GM19452 (cell line): ENCODE measurements around the gene TRAPPC1.
A peak's percentile ranks its signal among the peaks of the same experiment; 100 is the strongest.

Experiments used
- ATAC-seq: cut with Tn5 transposase; IDR thresholded peaks from one replicate; pipeline ENCODE4 v1.9.1; 2021; ENCODE audit not compliant: unreplicated experiment

TRAPPC1 gene

DNA sequence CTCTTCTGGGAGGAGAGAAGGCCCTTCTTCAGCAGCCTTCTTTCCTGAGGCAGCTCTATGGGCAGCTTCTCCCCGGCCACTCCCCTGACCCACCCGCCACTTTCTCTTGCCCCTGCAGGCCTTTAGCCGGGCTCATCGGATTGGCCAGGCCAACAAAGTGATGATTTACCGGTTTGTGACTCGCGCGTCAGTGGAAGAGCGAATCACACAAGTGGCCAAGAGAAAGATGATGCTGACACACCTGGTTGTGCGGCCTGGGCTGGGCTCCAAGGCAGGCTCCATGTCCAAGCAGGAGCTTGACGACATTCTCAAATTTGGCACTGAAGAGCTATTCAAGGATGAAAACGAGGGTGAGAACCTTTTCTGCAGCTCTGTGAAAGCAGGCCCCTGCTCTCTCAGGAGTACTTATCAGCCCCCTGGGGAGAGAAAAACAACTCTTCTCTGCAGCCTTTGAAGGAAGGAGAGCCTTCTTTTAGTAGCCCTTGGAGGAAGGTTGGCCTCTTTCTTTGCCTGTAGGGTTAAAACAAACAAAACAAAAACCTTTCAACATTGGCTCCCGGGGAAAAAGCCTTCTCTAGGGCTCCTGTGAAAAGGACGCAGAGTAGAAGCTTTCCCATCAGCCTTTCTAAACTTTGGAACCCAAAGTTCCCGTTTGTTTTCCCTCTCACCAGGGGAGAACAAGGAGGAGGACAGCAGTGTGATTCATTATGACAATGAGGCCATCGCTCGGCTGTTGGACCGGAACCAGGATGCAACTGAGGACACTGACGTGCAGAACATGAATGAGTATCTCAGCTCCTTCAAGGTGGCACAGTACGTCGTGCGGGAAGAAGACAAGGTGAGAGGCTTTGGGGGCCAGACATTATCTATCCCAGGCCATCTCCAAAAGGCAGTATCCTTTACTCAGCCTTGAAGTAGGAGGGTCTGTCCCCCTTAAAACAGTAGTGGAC lies 28.3 kb downstream of the TRAPPC1 start:
- ATAC-seq: no peak

DNA sequence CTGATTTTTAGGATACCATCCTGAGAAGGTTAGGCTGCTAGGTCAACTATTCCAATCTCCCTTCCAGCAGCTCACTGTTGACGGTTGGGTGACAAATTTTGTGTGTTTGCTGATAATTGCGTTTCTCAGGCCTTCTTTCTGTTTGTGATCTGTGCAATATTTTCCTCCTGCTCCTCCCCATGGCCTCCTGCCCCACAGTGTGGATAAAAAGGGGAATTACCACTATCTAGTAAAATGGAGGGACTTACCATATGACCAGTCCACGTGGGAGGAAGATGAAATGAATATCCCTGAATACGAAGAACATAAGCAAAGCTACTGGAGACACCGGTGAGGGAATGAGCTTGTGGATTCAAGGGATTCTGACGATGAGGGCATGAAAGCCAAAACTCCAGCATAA lies 34.0 kb downstream of the TRAPPC1 start:
- ATAC-seq: no peak

DNA sequence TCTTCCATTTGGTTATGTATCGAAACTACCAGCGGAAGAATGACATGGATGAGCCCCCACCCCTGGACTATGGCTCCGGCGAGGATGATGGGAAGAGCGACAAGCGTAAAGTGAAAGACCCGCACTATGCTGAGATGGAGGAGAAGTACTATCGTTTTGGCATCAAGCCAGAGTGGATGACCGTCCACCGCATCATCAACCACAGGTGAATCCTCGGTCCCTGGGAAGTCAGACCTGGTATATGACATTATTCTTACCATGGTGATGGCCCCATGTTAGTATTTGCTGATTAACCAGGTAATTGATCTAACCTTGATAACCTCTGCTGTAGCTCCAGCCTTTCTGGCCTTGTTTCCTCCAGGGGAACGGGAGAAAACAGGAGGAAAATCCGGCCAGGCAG lies 34.7 kb downstream of the TRAPPC1 start:
- ATAC-seq: no peak

DNA sequence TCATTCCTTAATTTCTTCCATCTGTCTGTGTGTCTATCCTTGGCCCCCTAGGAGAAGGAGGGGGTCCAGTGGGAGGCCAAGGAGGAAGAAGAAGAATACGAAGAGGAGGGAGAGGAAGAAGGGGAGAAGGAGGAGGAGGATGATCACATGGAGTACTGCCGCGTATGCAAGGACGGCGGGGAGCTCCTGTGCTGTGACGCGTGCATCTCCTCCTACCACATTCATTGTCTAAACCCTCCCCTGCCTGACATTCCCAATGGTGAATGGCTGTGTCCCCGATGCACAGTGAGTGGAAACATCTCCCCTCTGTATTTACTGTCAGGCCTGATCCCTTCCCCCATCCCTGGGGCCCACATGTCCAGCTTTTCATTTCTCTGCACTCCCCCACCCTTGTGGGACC lies 36.9 kb downstream of the TRAPPC1 start:
- no peak for ATAC-seq

DNA sequence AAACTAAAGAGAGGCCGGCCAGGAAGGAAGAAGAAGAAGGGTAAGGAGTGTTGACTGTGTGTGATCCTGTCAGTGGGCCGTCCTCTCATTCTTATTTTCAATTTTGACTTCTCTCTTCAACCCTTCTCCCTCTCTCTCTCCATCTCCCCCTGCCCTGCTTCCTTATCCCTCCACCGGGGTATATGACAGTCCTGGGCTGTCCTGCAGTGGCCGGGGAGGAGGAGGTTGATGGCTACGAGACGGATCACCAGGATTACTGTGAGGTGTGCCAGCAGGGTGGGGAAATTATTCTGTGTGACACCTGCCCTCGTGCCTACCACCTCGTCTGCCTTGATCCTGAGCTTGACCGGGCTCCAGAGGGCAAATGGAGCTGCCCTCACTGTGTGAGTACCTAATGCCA lies 37.5 kb downstream of the TRAPPC1 start:
- ATAC-seq: no peak

DNA sequence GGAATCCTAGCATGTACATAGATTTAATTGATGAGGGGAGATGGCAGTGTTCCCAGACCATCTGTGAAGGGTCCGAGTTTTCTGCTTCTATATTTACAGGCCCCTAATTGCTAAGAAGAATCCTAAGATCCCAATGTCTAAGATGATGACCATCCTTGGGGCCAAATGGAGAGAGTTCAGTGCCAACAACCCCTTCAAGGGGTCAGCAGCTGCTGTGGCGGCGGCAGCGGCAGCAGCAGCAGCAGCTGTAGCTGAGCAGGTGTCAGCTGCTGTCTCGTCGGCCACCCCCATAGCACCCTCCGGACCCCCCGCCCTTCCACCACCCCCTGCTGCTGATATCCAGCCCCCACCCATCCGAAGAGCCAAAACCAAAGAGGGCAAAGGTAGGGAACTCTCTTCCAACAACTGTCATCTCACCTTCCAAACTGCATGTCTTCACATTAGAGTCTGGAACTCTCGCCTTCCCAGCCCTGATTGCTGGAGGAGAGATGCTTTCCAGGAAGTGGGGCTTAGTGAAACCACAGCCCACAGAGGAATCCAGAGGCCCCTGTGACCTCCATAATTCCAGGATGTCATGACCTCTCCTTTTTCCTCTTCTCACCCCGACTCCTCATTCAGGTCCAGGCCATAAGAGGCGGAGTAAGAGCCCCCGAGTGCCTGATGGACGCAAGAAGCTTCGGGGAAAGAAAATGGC lies 38.4 kb downstream of the TRAPPC1 start:
- ATAC-seq: no peak

DNA sequence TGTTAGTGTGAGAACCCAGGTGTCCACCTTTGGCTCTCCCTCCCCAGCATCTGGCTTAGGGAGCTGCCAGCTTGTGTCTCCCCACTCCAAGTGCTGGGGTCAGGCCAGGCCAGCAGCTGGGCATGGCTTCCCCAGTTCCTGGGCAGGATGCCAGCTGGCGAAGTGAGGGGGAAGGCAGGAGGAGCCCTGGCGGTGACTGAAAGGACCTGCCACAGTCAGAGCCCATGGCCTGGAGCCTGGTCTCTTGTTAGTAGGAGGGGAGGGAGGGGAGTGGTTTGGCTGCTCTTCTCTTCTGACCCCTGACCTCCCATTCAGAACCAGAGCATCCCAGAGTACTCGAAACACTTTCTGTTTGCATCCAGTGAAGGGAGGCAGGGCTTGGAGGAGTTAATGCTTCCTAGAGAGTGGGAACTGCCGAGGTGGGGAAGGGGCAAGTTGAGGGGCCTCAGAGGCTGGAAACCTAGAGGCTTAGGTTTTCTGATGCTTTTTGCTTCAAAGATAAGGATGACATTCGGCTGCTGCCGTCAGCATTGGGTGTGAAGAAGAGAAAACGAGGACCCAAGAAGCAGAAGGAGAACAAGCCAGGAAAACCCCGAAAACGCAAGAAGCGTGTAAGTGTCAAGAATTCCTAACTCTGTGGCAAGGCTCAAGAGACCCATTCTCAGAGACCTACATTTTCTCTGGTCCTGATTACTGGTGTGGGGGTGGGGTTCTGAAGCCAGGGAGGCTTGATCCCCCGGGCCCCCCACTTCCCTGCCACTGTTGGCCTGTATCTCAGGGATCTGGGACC lies 42.4 kb downstream of the TRAPPC1 start:
- ATAC-seq: no peak

DNA sequence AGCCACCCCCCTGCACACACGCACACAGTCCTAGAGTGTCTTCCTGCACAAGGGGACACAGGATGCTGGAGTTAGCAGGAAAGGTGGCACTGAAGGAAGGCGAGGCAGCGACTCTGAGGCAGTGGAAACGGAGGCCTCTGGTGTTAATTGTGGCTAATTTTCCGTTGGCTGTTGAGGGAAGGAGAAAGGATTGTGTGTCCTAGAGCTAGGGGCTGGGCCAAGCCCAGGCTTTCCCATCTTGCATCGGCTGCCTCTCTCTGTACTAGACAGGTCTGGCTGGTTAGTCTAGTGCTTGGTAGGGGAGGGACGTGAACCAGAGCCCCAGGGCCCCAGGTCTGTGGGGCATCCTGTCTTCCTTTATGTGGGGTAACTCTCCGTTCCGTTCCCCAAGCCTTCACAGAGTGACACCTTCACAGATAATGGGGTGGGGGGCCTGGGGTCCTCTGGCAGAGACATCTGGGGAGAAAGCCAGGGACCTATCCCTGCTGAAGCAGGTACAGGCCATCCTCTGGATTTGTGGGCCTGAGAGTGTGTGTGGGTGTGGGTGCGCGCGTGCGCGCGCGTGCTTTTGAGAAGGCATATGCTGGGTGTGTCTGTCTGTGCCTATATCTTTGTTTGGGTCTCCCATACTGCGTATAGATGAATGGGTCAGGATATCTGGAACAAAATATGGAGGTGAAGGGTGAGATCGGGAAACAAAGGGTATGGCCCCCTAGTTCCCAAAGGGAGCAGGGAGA lies 43.4 kb downstream of the TRAPPC1 start, which contains the start of gene CHD3:
CHD3 (plus strand) TSS at position 606 of the 737 bp plus-strand sequence. CDS start 212 bp downstream, outside the sequence.
- no peak for ATAC-seq

DNA sequence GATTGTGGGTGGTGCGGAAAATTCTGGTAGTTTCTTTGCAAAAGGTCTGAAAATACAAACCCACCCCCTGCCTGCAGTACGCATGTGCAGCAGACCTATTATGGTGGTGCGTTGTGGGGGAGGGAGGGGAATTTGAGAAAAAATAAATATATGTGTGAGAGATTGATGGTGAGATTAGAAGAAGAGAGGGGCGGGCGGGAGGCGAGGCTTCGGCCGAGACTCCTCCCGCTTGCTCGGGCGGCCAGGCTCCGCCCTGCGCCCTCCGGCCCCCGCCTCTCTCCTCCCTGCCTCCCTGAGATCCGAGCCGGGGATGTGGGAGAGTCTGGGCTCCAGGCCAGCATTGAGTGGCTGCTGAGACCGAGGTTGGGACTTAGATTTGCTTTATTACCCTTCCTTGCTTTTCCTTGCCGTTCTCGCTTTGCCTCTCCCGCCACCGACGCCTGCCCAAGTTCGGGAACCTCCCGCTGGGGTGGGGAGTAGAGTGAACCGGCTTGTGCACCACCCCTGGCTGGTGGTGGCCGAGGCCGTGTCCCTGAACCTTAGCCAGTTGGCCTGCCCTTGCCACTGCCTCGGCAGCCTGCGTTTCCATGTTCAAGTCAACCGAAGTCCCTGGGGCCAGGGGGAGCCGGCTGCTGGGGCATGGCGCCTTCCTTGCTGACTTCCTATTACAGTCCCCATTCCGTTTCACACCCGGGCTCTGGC lies 44.1 kb downstream of the TRAPPC1 start:
- peak; percentile 56 for ATAC-seq

DNA sequence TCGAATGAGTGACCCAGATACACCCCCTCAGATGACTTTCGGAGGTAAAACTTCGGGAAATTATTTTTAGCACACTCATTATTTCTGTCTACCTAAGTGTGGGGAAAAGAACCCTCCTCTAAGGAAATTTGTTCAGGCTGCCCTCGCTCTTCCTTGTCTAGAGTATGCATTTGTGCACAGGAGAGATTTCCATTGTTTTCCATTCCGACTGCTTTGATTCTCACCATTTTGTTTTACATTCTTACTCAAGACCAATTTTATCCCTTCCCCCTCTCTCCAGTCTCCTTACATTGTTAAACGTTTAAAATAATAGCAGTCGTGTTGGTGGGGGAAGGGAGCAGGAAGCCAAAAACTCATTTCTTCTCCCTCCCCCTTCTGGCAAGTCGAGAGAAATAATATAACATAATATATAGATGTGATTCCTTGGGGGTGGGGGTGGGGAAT lies 44.7 kb downstream of the TRAPPC1 start:
- no peak for ATAC-seq

DNA sequence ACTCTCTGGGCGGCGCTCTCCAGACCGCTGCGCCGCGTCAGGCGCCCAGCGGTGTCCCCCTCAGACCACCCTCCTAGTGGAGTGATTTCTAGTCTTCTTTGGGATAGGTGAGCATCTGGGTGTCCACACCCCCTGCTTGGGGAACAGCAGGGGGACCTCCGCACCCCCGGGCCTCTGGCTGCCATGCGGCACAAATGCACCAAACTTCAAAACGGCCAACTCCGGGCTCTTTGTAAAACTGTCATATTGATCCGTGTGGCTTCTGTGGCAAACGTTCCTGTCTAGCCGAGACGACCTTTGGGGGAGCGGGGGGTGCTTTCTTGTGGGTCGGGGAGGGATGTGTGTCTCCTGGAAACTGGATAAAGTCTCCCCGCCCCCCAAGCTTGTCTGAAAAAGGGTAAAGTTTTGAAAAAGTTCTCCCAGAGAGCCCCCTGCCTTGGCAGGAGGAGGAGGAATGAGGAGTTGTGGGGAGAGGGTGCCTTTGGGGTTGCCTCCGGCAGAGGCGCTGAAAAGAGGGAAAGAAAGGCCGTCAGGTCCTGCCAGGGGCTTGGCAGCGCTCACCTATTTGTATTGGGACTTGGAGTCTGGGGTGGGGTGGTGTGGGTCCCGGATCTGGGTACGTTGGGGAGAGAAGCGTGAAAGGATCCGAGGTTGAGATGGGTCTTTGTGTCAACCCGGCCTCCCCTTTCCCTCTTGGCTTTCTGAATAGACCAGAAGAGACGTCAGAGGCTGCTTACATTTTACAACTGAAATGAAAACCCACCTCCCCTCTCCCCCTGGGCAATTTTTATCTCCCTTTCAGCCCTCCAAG lies 45.3 kb downstream of the TRAPPC1 start:
- ATAC-seq: no peak

DNA sequence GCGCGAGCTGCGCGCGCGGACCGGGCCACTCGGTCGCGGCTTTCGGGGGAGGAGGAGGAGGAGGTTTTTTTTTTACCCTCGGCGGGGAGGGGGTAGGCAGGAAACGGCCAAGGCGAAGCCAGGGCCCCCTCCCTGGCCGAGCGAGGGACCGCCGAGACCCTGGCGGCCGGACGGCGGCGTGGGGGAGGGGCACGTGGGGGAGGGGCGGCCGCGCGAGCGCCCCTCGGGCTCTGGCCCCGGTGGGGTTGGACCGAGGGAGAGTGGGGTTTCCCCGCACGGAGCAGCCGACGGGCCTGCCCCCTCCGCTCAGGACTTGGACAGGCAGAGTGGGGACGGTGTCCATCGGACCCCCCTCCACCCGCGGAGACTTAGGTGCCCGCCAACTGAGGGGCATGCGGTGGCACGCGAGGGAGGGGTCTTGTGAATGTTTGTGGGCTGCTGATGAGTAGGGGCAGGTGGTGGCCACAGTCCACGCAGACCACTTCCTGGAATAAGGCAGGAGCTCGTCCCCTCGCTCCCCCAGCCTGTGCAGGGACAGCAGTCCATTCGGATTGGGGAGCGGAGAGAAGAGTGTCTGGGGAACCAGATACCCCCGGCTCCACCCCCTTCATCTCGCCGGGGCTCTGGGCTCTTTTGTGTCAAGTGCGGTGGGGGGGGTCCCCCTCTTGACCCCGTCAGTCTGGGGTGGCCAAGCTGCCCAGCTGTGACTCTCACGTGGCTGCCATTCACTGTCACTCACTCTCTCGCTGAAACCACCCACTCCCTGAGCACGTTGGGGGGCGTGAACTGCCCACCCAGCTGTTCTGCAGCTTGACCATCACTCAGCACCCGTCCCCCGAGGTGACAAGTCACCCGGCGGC lies 46.1 kb downstream of the TRAPPC1 start:
- no peak for ATAC-seq

DNA sequence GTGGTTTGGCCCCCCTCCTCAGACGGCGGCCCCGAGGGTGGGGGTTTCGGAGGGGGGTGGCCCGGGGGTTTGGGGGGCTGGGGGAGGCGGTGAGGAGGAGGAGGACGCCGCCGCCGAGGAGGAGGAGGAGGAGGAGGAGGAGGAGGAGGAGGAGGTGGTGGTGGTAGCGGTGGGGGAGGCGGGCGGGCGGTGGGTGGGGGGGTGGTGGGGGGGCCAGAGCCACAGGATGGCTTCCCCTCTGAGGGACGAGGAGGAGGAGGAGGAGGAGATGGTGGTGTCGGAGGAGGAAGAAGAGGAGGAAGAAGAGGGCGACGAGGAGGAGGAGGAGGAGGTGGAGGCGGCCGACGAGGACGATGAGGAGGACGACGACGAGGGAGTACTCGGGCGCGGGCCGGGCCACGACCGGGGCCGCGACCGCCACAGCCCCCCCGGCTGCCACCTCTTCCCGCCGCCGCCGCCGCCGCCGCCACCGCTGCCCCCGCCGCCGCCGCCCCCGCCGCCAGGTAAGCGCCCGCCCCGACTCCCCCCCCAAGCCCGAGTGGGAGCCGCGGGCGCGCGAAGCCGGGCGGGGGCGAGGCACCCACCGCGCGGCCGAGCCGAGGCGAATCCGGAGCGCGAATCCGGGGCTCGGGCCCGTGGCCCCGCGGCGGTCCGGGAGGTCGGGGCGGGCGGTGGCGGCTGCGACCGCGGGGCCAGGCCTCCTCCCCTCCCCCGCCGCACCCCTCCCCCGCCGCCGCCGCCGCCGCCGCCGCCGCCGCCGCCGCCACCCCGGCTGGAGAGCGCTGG lies 47.0 kb downstream of the TRAPPC1 start:
- ATAC-seq: no peak

DNA sequence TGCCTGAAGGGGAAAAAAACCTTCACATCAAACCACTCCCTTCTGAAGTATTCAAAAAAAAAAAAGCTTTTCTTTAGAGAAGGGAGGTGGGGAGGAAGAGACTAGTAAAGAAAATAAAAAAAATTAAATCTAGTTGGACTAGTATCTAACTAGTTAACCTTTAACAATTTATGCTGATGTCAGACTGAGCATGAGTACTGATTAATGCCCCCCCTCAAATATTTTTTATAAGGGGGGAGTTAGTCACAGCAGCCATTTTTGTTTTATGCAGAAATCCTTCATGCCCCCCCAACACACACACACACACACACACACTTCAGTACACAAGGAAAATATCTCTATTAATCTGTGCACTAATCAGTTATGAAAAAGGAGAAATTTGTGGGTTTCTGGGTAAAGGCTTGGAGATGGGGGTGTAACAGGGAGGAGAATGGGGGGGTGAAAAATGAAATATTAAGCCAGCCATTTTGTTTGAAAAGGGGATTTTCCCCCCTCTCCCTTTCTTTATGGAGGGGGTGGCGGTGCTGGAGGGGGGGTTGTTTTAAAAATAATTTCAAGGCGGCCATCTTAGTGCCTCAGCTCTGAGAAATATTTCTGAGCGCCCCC lies 47.9 kb downstream of the TRAPPC1 start:
- ATAC-seq: no peak

DNA sequence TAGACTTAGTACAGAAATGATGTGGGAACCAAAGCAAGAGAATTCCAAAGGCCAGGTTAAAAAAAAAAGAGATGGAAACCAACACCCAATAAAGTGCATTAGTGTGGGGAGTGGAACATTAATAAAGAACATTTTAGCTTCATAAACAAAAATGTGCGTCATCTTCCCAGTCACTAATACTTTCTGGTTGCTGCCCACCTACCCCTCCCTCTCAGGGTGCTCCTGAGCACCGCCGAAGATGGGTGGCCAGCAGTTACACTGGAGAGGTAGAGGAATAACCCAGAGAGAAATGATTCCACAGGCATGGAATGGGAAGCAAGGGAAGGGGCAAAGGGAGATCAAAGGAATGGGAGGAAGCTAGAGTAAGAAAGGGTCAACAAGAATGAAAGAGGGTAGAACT lies 49.1 kb downstream of the TRAPPC1 start:
- ATAC-seq: no peak

DNA sequence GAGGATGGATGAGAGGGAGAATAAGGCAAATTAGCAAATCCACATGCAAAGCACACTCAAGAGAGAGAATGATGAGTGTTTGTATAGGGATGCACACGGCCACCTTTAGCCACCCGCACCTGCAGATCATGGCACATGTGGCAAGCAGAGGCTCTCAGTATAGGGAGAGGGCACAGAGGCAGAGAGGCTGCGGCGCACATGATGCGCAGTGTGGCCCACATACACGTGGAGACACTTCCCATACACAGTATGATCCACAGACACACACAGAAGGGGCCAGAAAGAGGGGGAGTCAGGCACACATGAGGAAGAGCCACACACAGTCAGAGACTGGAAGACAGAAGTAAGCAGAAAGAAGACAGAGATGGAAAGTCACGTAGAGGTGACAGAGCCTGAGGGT lies 49.7 kb downstream of the TRAPPC1 start:
- no peak for ATAC-seq
